Bronchial epithelial cell (primary cell): ENCODE results near the gene KIF25. TPM values are rescaled to one million over a fixed set of nuclear protein-coding genes. Genes with fewer than 3 reads are reported as not detected.
A peak's percentile ranks its signal among the peaks of the same experiment; 100 is the strongest.

Experiments
- DNase-seq: peaks from one replicate; pipeline ENCODE4 v3.0.0-alpha.2; 2010; ENCODE audit warnings: low read depth
- FAIRE-seq: peaks from 2 replicates; lab custom pipeline; 2011; peaks lifted over from hg19 to GRCh38; lab: Jason Lieb, UNC
- H3K27me3 ChIP-seq: 2 replicates; pipeline ENCODE4 v1.5.1; 2011; ENCODE audit warnings: low read length; ENCODE audit not compliant: control insufficient read depth, insufficient read depth
- H3K36me3 ChIP-seq: 2 replicates; pipeline ENCODE4 v1.5.1; 2011; ENCODE audit warnings: low read length; ENCODE audit not compliant: control insufficient read depth, insufficient read depth
- H3K4me3 ChIP-seq: 2 replicates; pipeline ENCODE4 v1.5.1; 2011; ENCODE audit warnings: mild to moderate bottlenecking, low read depth, low read length, control low read depth
- CTCF ChIP-seq: IDR thresholded peaks from 2 replicates; pipeline ENCODE4 v1.5.1; 2011; ENCODE audit warnings: mild to moderate bottlenecking, moderate library complexity, low read length, control low read depth, inconsistent platforms; ENCODE audit not compliant: insufficient read depth, severe bottlenecking
- total RNA-seq: library from RNA; depleted of rRNA; stranded (reverse); fragments of >200 nt; gene quantifications from 2 replicates; pipeline ENCODE4 v1.2.1, GENCODE V29; 2014

The KIF25 gene
- total RNA-seq, 1 donor from 2014 or later: not detected

DNA sequence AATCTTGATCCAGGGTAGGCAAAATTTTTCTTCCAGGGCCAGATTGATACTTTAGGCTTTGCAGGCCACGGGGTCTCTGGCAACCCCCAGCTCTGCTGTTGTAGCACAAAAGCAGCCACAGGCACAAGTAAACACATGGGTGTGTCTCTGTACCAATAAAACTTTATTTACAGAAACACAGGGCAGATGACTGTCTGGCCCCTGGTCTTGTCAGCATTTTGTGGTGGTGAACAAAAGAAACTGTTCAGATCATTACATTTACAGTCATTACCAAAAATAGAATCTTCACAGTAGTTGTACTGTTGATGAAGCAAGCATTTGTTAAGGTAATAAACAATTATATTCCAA, 45.0 kb upstream of the KIF25 start:
- DNase-seq: no peak
- H3K36me3 ChIP-seq: peaks cover 16% of the 10 kb centered on the region
- H3K4me3 ChIP-seq: no peak overlapping the region
- FAIRE-seq: no peak
- no peaks in the 10 kb centered on the region for H3K27me3 ChIP-seq
- TF ChIP-seq CTCF: no peak

GRCh38 chr6:167953551-167953950, 43.9 kb upstream of the KIF25 start:
- no peak overlapping the region for H3K4me3 ChIP-seq
- TF ChIP-seq CTCF: no peak
- DNase-seq (no peak), FAIRE-seq (no peak)
- peaks cover 11% of the 10 kb centered on the region for H3K36me3 ChIP-seq
- H3K27me3 ChIP-seq: no peaks in the 10 kb centered on the region

GRCh38 chr6:167954151-167954550, 43.3 kb upstream of the KIF25 start:
- DNase-seq: no peak
- H3K27me3 ChIP-seq: no peaks in the 10 kb centered on the region
- H3K4me3 ChIP-seq: no peak overlapping the region
- no peak for TF ChIP-seq CTCF
- peaks cover 7% of the 10 kb centered on the region for H3K36me3 ChIP-seq
- FAIRE-seq: no peak

GRCh38 chr6:167956491-167956890, 41.0 kb upstream of the KIF25 start:
- H3K27me3 ChIP-seq: no peaks in the 10 kb centered on the region
- no peak for TF ChIP-seq CTCF
- peaks cover 3% of the 10 kb centered on the region for H3K36me3 ChIP-seq
- FAIRE-seq (peak; percentile 80), DNase-seq (no peak)
- H3K4me3 ChIP-seq: no peak overlapping the region

GRCh38 chr6:167956983-167957492, 40.4 kb upstream of the KIF25 start:
- TF ChIP-seq CTCF: no peak
- DNase-seq (peak; percentile 31), FAIRE-seq (no peak)
- H3K4me3 ChIP-seq: no peak overlapping the region
- peaks cover 3% of the 10 kb centered on the region for H3K36me3 ChIP-seq
- H3K27me3 ChIP-seq: no peaks in the 10 kb centered on the region

DNA sequence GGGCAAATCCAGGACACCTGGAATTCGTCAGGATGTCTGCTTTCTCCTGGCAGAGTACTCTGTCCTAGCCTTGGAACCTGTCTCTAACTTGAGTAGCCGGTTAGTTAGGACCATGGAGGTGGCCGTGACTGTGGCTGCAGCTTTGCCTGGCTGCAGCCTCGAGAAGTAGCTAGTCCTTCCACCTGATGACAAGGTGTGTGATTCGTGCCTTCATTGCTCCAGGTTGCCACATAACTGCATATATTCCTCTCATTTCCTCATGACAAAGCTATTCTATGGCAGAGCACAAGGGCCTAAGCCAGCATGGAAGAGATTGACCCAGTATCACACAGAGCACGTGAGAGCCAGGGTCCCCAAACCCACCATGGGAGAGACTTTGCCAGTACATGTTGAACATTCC, 39.8 kb upstream of the KIF25 start:
- no peaks in the 10 kb centered on the region for H3K27me3 ChIP-seq
- H3K36me3 ChIP-seq: peaks cover 4% of the 10 kb centered on the region
- FAIRE-seq (no peak), DNase-seq (peak; percentile 58)
- no peak overlapping the region for H3K4me3 ChIP-seq
- TF ChIP-seq CTCF: no peak
